Superior temporal gyrus (tissue), 1 donor: ENCODE measurements around the gene TTC34.

Experiments used
- DNase-seq: peaks from one replicate; pipeline ENCODE4 v3.0.0-alpha.2; 2016; ENCODE audit errors: extremely low spot score

Gene TTC34

GRCh38 chr1:2606396-2606880, 195.1 kb downstream of the TTC34 start:
- no peak for DNase-seq

- DNase-seq: no peak
These were observed 195.7 kb downstream of the TTC34 start for GRCh38 chr1:2605509-2606395.

- no peak for DNase-seq
These were observed 196.5 kb downstream of the TTC34 start for GRCh38 chr1:2604844-2605508.

- no peak for DNase-seq
These were observed 197.2 kb downstream of the TTC34 start for GRCh38 chr1:2604156-2604843.

- DNase-seq: no peak
These were observed 197.9 kb downstream of the TTC34 start for GRCh38 chr1:2603521-2604155.

GRCh38 chr1:2602866-2603520, 198.5 kb downstream of the TTC34 start:
- DNase-seq: no peak

- DNase-seq: no peak
These were observed 199.1 kb downstream of the TTC34 start for GRCh38 chr1:2602311-2602835.

GRCh38 chr1:2601721-2602303, 199.7 kb downstream of the TTC34 start:
- DNase-seq: no peak

GRCh38 chr1:2598329-2598931, 203.1 kb downstream of the TTC34 start:
- no peak for DNase-seq

GRCh38 chr1:2597441-2598328, 203.8 kb downstream of the TTC34 start:
- no peak for DNase-seq

- DNase-seq: no peak
These were observed 204.8 kb downstream of the TTC34 start for GRCh38 chr1:2596530-2597333.

GRCh38 chr1:2595812-2596529, 205.5 kb downstream of the TTC34 start:
- no peak for DNase-seq

- no peak for DNase-seq
These were observed 206.2 kb downstream of the TTC34 start for GRCh38 chr1:2595261-2595811.

GRCh38 chr1:2594641-2595131, 206.8 kb downstream of the TTC34 start:
- DNase-seq: no peak

- DNase-seq: no peak
These were observed 207.4 kb downstream of the TTC34 start for GRCh38 chr1:2594001-2594640.

- DNase-seq: no peak
These were observed 208.1 kb downstream of the TTC34 start for GRCh38 chr1:2593251-2593878.
